ENCODE measurements around the gene NDE1. TPM values are rescaled to one million over a fixed set of nuclear protein-coding genes. Genes with fewer than 3 reads are reported as not detected.

NDE1 gene
- total and polyA plus RNA-seq, 2 donors (not counting 1 experiment from before 2014, with no cell fraction given): 23.8 to 24.0 TPM

DNA sequence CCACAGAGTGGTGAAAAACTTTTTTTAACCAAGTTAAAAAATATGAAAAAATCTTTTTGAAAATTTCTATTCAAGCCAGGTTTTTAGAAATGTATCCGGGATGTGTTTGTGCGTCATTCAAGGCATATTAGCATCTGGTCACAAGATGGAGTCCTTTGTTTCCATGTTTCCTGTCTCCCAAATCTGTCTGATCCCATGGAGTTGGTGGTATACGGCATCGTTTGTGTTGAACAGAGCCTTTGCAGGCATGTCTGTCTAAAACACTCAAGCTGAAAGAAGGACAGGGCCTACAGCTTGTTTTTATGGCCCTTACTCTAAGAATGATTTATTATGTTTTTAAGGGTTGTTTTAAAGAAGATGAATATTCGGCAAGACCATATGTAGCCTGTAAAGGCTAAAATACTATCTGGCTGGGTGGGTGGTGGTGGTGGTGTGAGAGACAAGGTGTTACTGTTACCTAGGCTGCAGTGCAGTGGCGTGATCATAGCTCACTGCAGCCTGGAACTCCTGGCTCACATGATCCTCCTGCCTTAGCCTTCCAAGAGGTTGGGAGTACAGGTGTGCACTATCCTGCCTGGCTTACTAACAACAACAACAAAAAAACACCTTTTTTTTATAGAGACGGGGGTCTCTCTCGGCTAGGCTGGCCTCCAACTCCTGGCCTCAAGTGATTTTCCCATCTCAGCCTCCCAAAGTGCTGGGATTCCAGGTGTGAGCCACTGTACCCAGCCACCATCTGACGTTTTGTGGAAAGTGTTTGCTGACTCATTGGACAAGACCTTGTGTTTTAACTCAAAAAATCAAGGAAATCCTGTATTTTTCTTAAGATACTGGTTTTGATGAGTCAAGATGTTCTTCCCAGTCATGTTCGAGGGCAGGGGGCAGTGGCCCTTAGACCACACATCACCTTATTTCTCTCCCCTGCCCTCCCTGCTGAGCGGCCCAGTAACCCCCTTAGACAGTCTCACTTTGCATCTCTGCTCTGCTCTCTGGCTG is 52.2 kb downstream of the NDE1 start:
- DNase-seq (ENCODE audit: low read depth in 2 of 2): peak; percentile 10 to 60
- no peak overlapping the region for H3K4me2 ChIP-seq (ENCODE audit: extremely low read depth, insufficient read depth, low read length)
- TF ChIP-seq, protein P1, sequence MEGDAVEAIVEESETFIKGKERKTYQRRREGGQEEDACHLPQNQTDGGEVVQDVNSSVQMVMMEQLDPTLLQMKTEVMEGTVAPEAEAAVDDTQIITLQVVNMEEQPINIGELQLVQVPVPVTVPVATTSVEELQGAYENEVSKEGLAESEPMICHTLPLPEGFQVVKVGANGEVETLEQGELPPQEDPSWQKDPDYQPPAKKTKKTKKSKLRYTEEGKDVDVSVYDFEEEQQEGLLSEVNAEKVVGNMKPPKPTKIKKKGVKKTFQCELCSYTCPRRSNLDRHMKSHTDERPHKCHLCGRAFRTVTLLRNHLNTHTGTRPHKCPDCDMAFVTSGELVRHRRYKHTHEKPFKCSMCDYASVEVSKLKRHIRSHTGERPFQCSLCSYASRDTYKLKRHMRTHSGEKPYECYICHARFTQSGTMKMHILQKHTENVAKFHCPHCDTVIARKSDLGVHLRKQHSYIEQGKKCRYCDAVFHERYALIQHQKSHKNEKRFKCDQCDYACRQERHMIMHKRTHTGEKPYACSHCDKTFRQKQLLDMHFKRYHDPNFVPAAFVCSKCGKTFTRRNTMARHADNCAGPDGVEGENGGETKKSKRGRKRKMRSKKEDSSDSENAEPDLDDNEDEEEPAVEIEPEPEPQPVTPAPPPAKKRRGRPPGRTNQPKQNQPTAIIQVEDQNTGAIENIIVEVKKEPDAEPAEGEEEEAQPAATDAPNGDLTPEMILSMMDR (conservative IDR thresholded peaks at IDR 0.05 in 1 of 2, IDR thresholded peaks at IDR 0.05 in 1 of 2; ENCODE audit: low read depth in 1 of 2, low read length in 2 of 2): no peak
- TF ChIP-seq EZH2 (IDR thresholded peaks at IDR 0.05; ENCODE audit: low read length, missing control alignments): no peak
- no peaks in the 10 kb centered on the region for H3K9me3 ChIP-seq (ENCODE audit: control insufficient read depth, insufficient read depth, low read depth, low read length)
- no peaks in the 10 kb centered on the region for H3K27me3 ChIP-seq (ENCODE audit: control insufficient read depth, insufficient read depth, low read length)
- no peak overlapping the region for H2AFZ ChIP-seq (ENCODE audit: low read length)
- H3K36me3 ChIP-seq (ENCODE audit: control insufficient read depth, insufficient read depth, low read length): peaks cover 6% of the 10 kb centered on the region
- no peak overlapping the region for H3K9ac ChIP-seq (ENCODE audit: insufficient read depth, low read length)
- no peaks in the 10 kb centered on the region for H3K4me1 ChIP-seq (ENCODE audit: control insufficient read depth, extremely low read depth, insufficient read depth, low read length)
- no peaks in the 10 kb centered on the region for H3K79me2 ChIP-seq (ENCODE audit: control insufficient read depth, insufficient read depth, low read length)
- H4K20me1 ChIP-seq (ENCODE audit: control insufficient read depth, extremely low read depth, insufficient read depth, low read length): no peaks in the 10 kb centered on the region
- no peak overlapping the region for H3K4me3 ChIP-seq (replicated peaks in 1 of 4; ENCODE audit: control extremely low read depth in 1 of 4, insufficient read depth in 1 of 4, low read depth in 3 of 4, low read length in 4 of 4)
- no peak overlapping the region for H3K27ac ChIP-seq (ENCODE audit: insufficient read depth, low read length)

DNA sequence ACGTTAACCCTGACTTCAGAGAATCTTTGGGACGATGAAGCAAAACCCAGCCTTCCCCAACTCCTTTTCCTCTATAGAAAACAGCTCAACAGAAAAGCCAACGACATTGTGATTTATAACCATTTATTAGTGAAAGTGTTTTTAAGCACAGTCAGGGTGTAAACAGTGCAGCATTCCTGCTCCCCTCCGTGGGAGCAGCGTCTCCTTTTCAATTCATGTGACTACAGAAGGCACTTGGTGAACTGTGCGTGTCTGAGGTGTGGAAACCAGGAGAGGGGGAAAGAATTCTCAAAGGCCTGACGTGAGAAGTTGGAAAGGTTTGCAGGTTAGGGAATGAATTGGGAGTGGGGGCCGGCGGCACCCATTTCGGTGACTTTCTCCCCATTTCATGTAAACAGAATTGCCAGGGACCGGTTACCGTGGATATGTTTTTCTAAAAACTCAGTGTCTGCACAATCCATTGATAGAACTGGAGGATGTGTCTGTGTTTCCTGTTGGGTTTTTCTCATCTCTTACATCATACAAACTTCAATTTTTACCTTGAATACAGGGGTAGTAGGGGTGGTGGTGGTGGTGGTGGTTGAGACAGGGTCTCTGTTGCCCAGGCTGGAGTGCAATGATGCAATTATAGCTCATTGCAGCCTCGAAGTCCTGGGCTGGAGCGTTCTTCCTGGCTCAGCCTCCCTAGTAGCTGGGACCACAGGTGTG is 53.1 kb downstream of the NDE1 start:
- Histone ChIP-seq H3K4me1 (ENCODE audit: control insufficient read depth, extremely low read depth, insufficient read depth, low read length) (peaks cover 3% of the 10 kb centered on the region), H2AFZ (ENCODE audit: low read length) (no peak overlapping the region), H3K36me3 (ENCODE audit: control insufficient read depth, insufficient read depth, low read length) (peaks cover 6% of the 10 kb centered on the region), H3K4me2 (ENCODE audit: extremely low read depth, insufficient read depth, low read length) (no peak overlapping the region), H3K79me2 (ENCODE audit: control insufficient read depth, insufficient read depth, low read length) (no peaks in the 10 kb centered on the region), H3K27me3 (ENCODE audit: control insufficient read depth, insufficient read depth, low read length) (no peaks in the 10 kb centered on the region), H3K9me3 (ENCODE audit: control insufficient read depth, insufficient read depth, low read depth, low read length) (no peaks in the 10 kb centered on the region), H3K9ac (ENCODE audit: insufficient read depth, low read length) (no peak overlapping the region), H4K20me1 (ENCODE audit: control insufficient read depth, extremely low read depth, insufficient read depth, low read length) (no peaks in the 10 kb centered on the region), H3K27ac (ENCODE audit: insufficient read depth, low read length) (no peak overlapping the region), H3K4me3 (replicated peaks in 1 of 4; ENCODE audit: control extremely low read depth in 1 of 4, insufficient read depth in 1 of 4, low read depth in 3 of 4, low read length in 4 of 4) (no peak overlapping the region)
- TF ChIP-seq, protein P1 (conservative IDR thresholded peaks at IDR 0.05 in 1 of 2, IDR thresholded peaks at IDR 0.05 in 1 of 2; ENCODE audit: low read depth in 1 of 2, low read length in 2 of 2): no peak
- no peak for DNase-seq (ENCODE audit: low read depth in 2 of 2)

- Histone ChIP-seq H3K27me3 (ENCODE audit: control insufficient read depth, insufficient read depth, low read length) (no peaks in the 10 kb centered on the region), H3K4me2 (ENCODE audit: extremely low read depth, insufficient read depth, low read length) (no peak overlapping the region), H3K79me2 (ENCODE audit: control insufficient read depth, insufficient read depth, low read length) (no peaks in the 10 kb centered on the region), H3K36me3 (ENCODE audit: control insufficient read depth, insufficient read depth, low read length) (peaks cover 3% of the 10 kb centered on the region), H3K9ac (ENCODE audit: insufficient read depth, low read length) (no peak overlapping the region), H2AFZ (ENCODE audit: low read length) (no peak overlapping the region), H3K4me1 (ENCODE audit: control insufficient read depth, extremely low read depth, insufficient read depth, low read length) (peaks cover 3% of the 10 kb centered on the region), H4K20me1 (ENCODE audit: control insufficient read depth, extremely low read depth, insufficient read depth, low read length) (no peaks in the 10 kb centered on the region), H3K27ac (ENCODE audit: insufficient read depth, low read length) (no peak overlapping the region), H3K9me3 (ENCODE audit: control insufficient read depth, insufficient read depth, low read depth, low read length) (no peaks in the 10 kb centered on the region), H3K4me3 (replicated peaks in 1 of 4; ENCODE audit: control extremely low read depth in 1 of 4, insufficient read depth in 1 of 4, low read depth in 3 of 4, low read length in 4 of 4) (no peak overlapping the region)
- TF ChIP-seq EZH2 (IDR thresholded peaks at IDR 0.05; ENCODE audit: low read length, missing control alignments): no peak
- TF ChIP-seq, protein P1 (conservative IDR thresholded peaks at IDR 0.05 in 1 of 2, IDR thresholded peaks at IDR 0.05 in 1 of 2; ENCODE audit: low read depth in 1 of 2, low read length in 2 of 2): peak; percentile 74 to 83
- peak; percentile 50 to 79 for DNase-seq (ENCODE audit: low read depth in 2 of 2)
These were observed 54.5 kb downstream of the NDE1 start for GRCh38 chr16:15704545-15704987.

Measured in fibroblast of lung (primary cell).